PC-3 (cell line): ENCODE results near the gene BCKDHA. TPM values are rescaled to one million over a fixed set of nuclear protein-coding genes. Genes with fewer than 3 reads are reported as not detected.

ENCODE experiments used
- ATAC-seq: fragments of 200-7000 bp; cut with Tn5 transposase; 2 replicates; pipeline ENCODE4 v1.9.1; 2020; ENCODE audit warnings: mild to moderate bottlenecking, moderate library complexity
- BruUV-seq: library from RNA; stranded (reverse); fragments of 400-500 nt; replicated peaks from 2 replicates; lab custom pipeline; 2021; lab: Mats Ljungman, UMichigan
- CTCF ChIA-PET: fragments of 300-600 bp; sonication (Branson Sonifier 250); formaldehyde crosslinking; loops from one replicate; lab custom pipeline; 2022; ENCODE audit warnings: antibody characterized with exemption; lab: Charles Lee
- POLR2A ChIA-PET: fragments of 300-600 bp; sonication (Branson Sonifier 250); formaldehyde crosslinking; loops from one replicate; lab custom pipeline; 2022; ENCODE audit warnings: antibody characterized with exemption; ENCODE audit not compliant: unreplicated experiment; lab: Charles Lee
- DNase-seq: peaks from one replicate; pipeline ENCODE4 v3.0.0-alpha.2; 2015
- H2AFZ ChIP-seq: fragments of 300-600 bp; sonication (generic); 2 replicates; pipeline ENCODE4 v1.6.0; 2016; ENCODE audit warnings: antibody characterized with exemption, low read length
- H3F3A ChIP-seq: fragments of 300-600 bp; sonication (generic); one replicate; pipeline ENCODE4 v1.6.0; 2017; ENCODE audit warnings: antibody characterized with exemption, low read length, control low read depth, mild to moderate bottlenecking; ENCODE audit not compliant: unreplicated experiment
- H3K27ac ChIP-seq: fragments of 300-600 bp; sonication (generic); 2 replicates; pipeline ENCODE4 v1.5.1; 2016; ENCODE audit warnings: mild to moderate bottlenecking, low read length
- H3K27me3 ChIP-seq: fragments of 300-600 bp; sonication (generic); 2 replicates; pipeline ENCODE4 v1.6.1; 2016; ENCODE audit warnings: low read length, mixed read lengths
- H3K36me3 ChIP-seq: fragments of 300-600 bp; sonication (generic); 2 replicates; pipeline ENCODE4 v1.6.1; 2016; ENCODE audit warnings: low read depth, mixed run types, low read length, mixed read lengths
- H3K4me1 ChIP-seq: fragments of 300-600 bp; sonication (generic); 2 replicates; pipeline ENCODE4 v1.5.1; 2016; ENCODE audit warnings: low read length; ENCODE audit not compliant: insufficient read depth
- H3K4me2 ChIP-seq: fragments of 300-600 bp; sonication (generic); 2 replicates; pipeline ENCODE4 v1.6.0; 2016; ENCODE audit warnings: low read length
- H3K4me3 ChIP-seq: fragments of 300-600 bp; sonication (generic); 2 replicates; pipeline ENCODE4 v1.5.1; 2016; ENCODE audit warnings: mild to moderate bottlenecking, low read length, mixed read lengths
- H3K79me2 ChIP-seq: fragments of 300-600 bp; sonication (generic); 2 replicates; pipeline ENCODE4 v1.6.1; 2017; ENCODE audit warnings: low read length, mixed read lengths
- H3K9ac ChIP-seq: fragments of 300-600 bp; sonication (generic); 2 replicates; pipeline ENCODE4 v1.6.0; 2016; ENCODE audit warnings: mild to moderate bottlenecking, low read length
- H3K9me2 ChIP-seq: fragments of 300-600 bp; sonication (generic); replicated peaks from 2 replicates; pipeline ENCODE4 v1.6.1; 2016; ENCODE audit warnings: mixed run types, low read length, mixed read lengths
- H3K9me3 ChIP-seq: fragments of 300-600 bp; sonication (generic); 2 replicates; pipeline ENCODE4 v1.6.1; 2016; ENCODE audit warnings: low read length, mixed read lengths
- H4K20me1 ChIP-seq: fragments of 300-600 bp; sonication (generic); 2 replicates; pipeline ENCODE4 v1.6.1; 2016; ENCODE audit warnings: low read length, mixed read lengths
- CTCF ChIP-seq: fragments of 300-600 bp; sonication (generic); conservative IDR thresholded peaks from 2 replicates; pipeline ENCODE4 v1.5.1; 2017; ENCODE audit warnings: antibody characterized with exemption, low read depth, mild to moderate bottlenecking, low read length
- EZH2 ChIP-seq: fragments of 300-600 bp; sonication (generic); IDR thresholded peaks from one replicate; pipeline ENCODE4 v1.6.1; 2017; ENCODE audit warnings: antibody characterized with exemption, mild to moderate bottlenecking, low read length; ENCODE audit not compliant: unreplicated experiment
- EZH2phosphoT487 ChIP-seq: fragments of 300-600 bp; sonication (generic); IDR thresholded peaks from 2 replicates; pipeline ENCODE4 v1.6.1; 2018; ENCODE audit warnings: mild to moderate bottlenecking, antibody characterized with exemption, low read length, borderline replicate concordance
- intact Hi-C: fragments of 100-400 bp; cut with micrococcal nuclease; formaldehyde crosslinking; loops from 2 replicates; pipeline ENCODE4 v1.9.0; 2023
- total RNA-seq: library from RNA; depleted of rRNA; stranded (reverse); fragments of >200 nt; gene quantifications from 2 replicates; pipeline ENCODE4 v1.2.3, GENCODE V29; 2014

Gene BCKDHA
- total RNA-seq, 1 experiment from 2014 or later = 49.2 TPM

GRCh38 chr19:41413947-41414346 is 16.3 kb downstream of the BCKDHA start:
- Histone ChIP-seq H3K9ac (no peak overlapping the region), H3K27ac (no peak overlapping the region), H3K4me2 (no peak overlapping the region), H3K9me3 (no peaks in the 10 kb centered on the region), H3K4me1 (peaks cover 7% of the 10 kb centered on the region), H4K20me1 (no peaks in the 10 kb centered on the region), H3F3A (no peaks in the 10 kb centered on the region), H2AFZ (no peak overlapping the region), H3K4me3 (no peak overlapping the region), H3K36me3 (no peaks in the 10 kb centered on the region), H3K27me3 (no peaks in the 10 kb centered on the region), H3K9me2 (no peaks in the 10 kb centered on the region), H3K79me2 (no peaks in the 10 kb centered on the region)
- ChIA-PET POLR2A (no interaction called here), CTCF (no interaction called here)
- TF ChIP-seq EZH2 (no peak), CTCF (no peak), EZH2phosphoT487 (no peak)
- BruUV-seq = no TSS peak
- intact Hi-C loops = no loop called here
- DNase-seq (no peak), ATAC-seq (no peak)

- no peak overlapping the region for H3K4me2 ChIP-seq
- intact Hi-C loops = no loop called here
- H3K27me3 ChIP-seq = no peaks in the 10 kb centered on the region
- BruUV-seq = no TSS peak
- H3K4me3 ChIP-seq = no peak overlapping the region
- no peaks in the 10 kb centered on the region for H3K79me2 ChIP-seq
- no peaks in the 10 kb centered on the region for H3F3A ChIP-seq
- peaks cover 2% of the 10 kb centered on the region for H3K4me1 ChIP-seq
- DNase-seq (no peak), ATAC-seq (no peak)
- H4K20me1 ChIP-seq = no peaks in the 10 kb centered on the region
- H3K9me3 ChIP-seq = no peaks in the 10 kb centered on the region
- H2AFZ ChIP-seq = no peak overlapping the region
- POLR2A ChIA-PET = no interaction called here
- H3K27ac ChIP-seq = no peak overlapping the region
- CTCF ChIA-PET = no interaction called here
- no peaks in the 10 kb centered on the region for H3K36me3 ChIP-seq
- no peaks in the 10 kb centered on the region for H3K9me2 ChIP-seq
- no peak overlapping the region for H3K9ac ChIP-seq
- no peak for TF ChIP-seq EZH2phosphoT487
- no peak for TF ChIP-seq CTCF
Observed at GRCh38 chr19:41414461-41414860, 16.8 kb downstream of the BCKDHA start.

- no peaks in the 10 kb centered on the region for H3K9me2 ChIP-seq
- no peaks in the 10 kb centered on the region for H3K27me3 ChIP-seq
- DNase-seq = no peak
- H2AFZ ChIP-seq = no peak overlapping the region
- CTCF ChIA-PET = no interaction called here
- ATAC-seq = no peak
- no TSS peak for BruUV-seq
- intact Hi-C loops = no loop called here
- H3K79me2 ChIP-seq = no peaks in the 10 kb centered on the region
- POLR2A ChIA-PET = no interaction called here
- H3K9me3 ChIP-seq = no peaks in the 10 kb centered on the region
- H4K20me1 ChIP-seq = no peaks in the 10 kb centered on the region
- no peak for TF ChIP-seq EZH2
- no peak for TF ChIP-seq CTCF
- TF ChIP-seq EZH2phosphoT487 = no peak
- H3K27ac ChIP-seq = no peak overlapping the region
- no peaks in the 10 kb centered on the region for H3F3A ChIP-seq
- no peak overlapping the region for H3K4me2 ChIP-seq
- H3K4me1 ChIP-seq = no peaks in the 10 kb centered on the region
- no peak overlapping the region for H3K4me3 ChIP-seq
- no peak overlapping the region for H3K9ac ChIP-seq
- H3K36me3 ChIP-seq = 0 out of 2 replicates have a peak, but pooled peaks cover 3% of the 10 kb centered on the region
Observed at GRCh38 chr19:41415154-41415571, 17.5 kb downstream of the BCKDHA start.
